GM12878 (cell line): ENCODE measurements around the gene DLG2. TPM values are rescaled to one million over a fixed set of nuclear protein-coding genes. Genes with fewer than 3 reads are reported as not detected.

ENCODE experiments used
- ATAC-seq: fragments of 200-7000 bp; cut with Tn5 transposase; 3 replicates; pipeline ENCODE4 v1.9.1; 2020; ENCODE audit warnings: mild to moderate bottlenecking, moderate library complexity
- BruUV-seq: library from RNA; stranded (reverse); fragments of 400-500 nt; replicated peaks from 2 replicates; lab custom pipeline; 2021; lab: Mats Ljungman, UMichigan
- CTCF ChIA-PET: fragments of 300-600 bp; sonication (Branson Sonifier 250); formaldehyde crosslinking; extraction: SDS; loops from one replicate; lab custom pipeline; 2021; ENCODE audit warnings: inconsistent platforms; lab: Yijun Ruan, JAX
- POLR2A ChIA-PET: fragments of 350-600 bp; formaldehyde crosslinking; extraction: SDS; loops from one replicate; lab custom pipeline; 2021; ENCODE audit warnings: inconsistent platforms; lab: Charles Lee
- RAD21 ChIA-PET: fragments of 300-600 bp; sonication (Branson Sonifier 250); formaldehyde crosslinking; loops from one replicate; lab custom pipeline; 2023; ENCODE audit warnings: antibody characterized with exemption; ENCODE audit not compliant: unreplicated experiment; lab: Charles Lee
- SMC1A ChIA-PET: fragments of 300-600 bp; sonication (Branson Sonifier 250); formaldehyde crosslinking; loops from one replicate; lab custom pipeline; 2023; ENCODE audit not compliant: unreplicated experiment, uncharacterized antibody; lab: Charles Lee
- DNase-seq: peaks from one replicate; pipeline ENCODE4 v3.0.0-alpha.2; 2011; ENCODE audit warnings: low read depth, low spot score
- FAIRE-seq: peaks from 3 replicates; lab custom pipeline; 2011; peaks lifted over from hg19 to GRCh38; lab: Jason Lieb, UNC
- H2AFZ ChIP-seq: 2 replicates; pipeline ENCODE4 v1.6.0; 2011; ENCODE audit warnings: low read depth, low read length, control low read depth; ENCODE audit not compliant: control insufficient read depth
- H3K27ac ChIP-seq: 2 replicates; pipeline ENCODE4 v1.5.1; 2011; ENCODE audit warnings: control low read depth; ENCODE audit not compliant: control insufficient read depth, insufficient read depth
- H3K27me3 ChIP-seq, 2 experiments: replicated peaks in 1 of 2; 2 replicates each; pipeline versions ENCODE4 v1.6.0 to v1.6.1; 2011; ENCODE audit warnings: low read length in 1 of 2; ENCODE audit not compliant: control insufficient read depth in 2 of 2, insufficient read depth in 2 of 2
- H3K36me3 ChIP-seq, 2 experiments: 2 replicates each; pipeline ENCODE4 v1.5.1; 2011; ENCODE audit warnings: low read length in 1 of 2; ENCODE audit not compliant: control insufficient read depth in 2 of 2, insufficient read depth in 2 of 2
- H3K4me1 ChIP-seq: 2 replicates; pipeline ENCODE4 v1.6.1; 2011; ENCODE audit warnings: mild to moderate bottlenecking, low read length, moderate library complexity, mixed read lengths; ENCODE audit not compliant: control insufficient read depth, insufficient read depth
- H3K4me2 ChIP-seq: 2 replicates; pipeline ENCODE4 v1.6.0; 2011; ENCODE audit warnings: control low read depth; ENCODE audit not compliant: control insufficient read depth, insufficient read depth
- H3K4me3 ChIP-seq: fragments of 200-600 bp; sonication (generic); 2 replicates; pipeline ENCODE4 v1.5.1; 2016
- H3K79me2 ChIP-seq: 2 replicates; pipeline ENCODE4 v1.6.0; 2011; ENCODE audit warnings: low read length; ENCODE audit not compliant: control insufficient read depth, insufficient read depth
- H3K9ac ChIP-seq: 2 replicates; pipeline ENCODE4 v1.8.0; 2011; ENCODE audit warnings: low read length, control low read depth, mixed read lengths; ENCODE audit not compliant: control insufficient read depth, insufficient read depth
- H3K9me3 ChIP-seq: replicated peaks from 3 replicates; pipeline ENCODE4 v1.5.1; 2011; ENCODE audit warnings: mild to moderate bottlenecking, low read length; ENCODE audit not compliant: control insufficient read depth, insufficient read depth
- H4K20me1 ChIP-seq: 2 replicates; pipeline ENCODE4 v1.6.0; 2011; ENCODE audit not compliant: control insufficient read depth, insufficient read depth
- CBFB ChIP-seq: IDR thresholded peaks from 2 replicates; pipeline ENCODE4 v1.6.1; 2016; ENCODE audit warnings: antibody characterized with exemption, low read depth
- CHD4 ChIP-seq: fragments of 200-600 bp; sonication (generic); IDR thresholded peaks from 2 replicates; pipeline ENCODE4 v1.6.1; 2016; ENCODE audit warnings: mild to moderate bottlenecking
- CTCF ChIP-seq, 3 experiments: IDR thresholded peaks in 2 of 3; conservative IDR thresholded peaks in 1 of 3; 2 replicates each; pipeline ENCODE4 v1.5.1; 2011; ENCODE audit warnings: low read depth in 3 of 3, low read length in 3 of 3, mild to moderate bottlenecking in 3 of 3, control low read depth in 2 of 3, moderate library complexity in 2 of 3, inconsistent platforms in 1 of 3, mixed read lengths in 1 of 3; ENCODE audit not compliant: control insufficient read depth in 2 of 3, insufficient read depth in 1 of 3; ENCODE audit errors: extremely low read depth in 1 of 3
- MTA2 ChIP-seq: fragments of 450-650 bp; IDR thresholded peaks from 2 replicates; pipeline ENCODE4 v1.6.1; 2016; ENCODE audit warnings: low read depth, mild to moderate bottlenecking, moderate library complexity
- POLR2A ChIP-seq: IDR thresholded peaks from 2 replicates; pipeline ENCODE4 v1.6.1; 2011; ENCODE audit warnings: low read depth, mild to moderate bottlenecking, low read length
- RAD21 ChIP-seq: IDR thresholded peaks from 2 replicates; pipeline ENCODE4 v1.6.1; 2011; ENCODE audit warnings: mild to moderate bottlenecking, low read depth, low read length, moderate library complexity; ENCODE audit not compliant: insufficient read depth
- SKIL ChIP-seq: fragments of 450-650 bp; IDR thresholded peaks from 2 replicates; pipeline ENCODE4 v1.6.1; 2017; ENCODE audit warnings: mild to moderate bottlenecking, low read depth, inconsistent platforms; ENCODE audit not compliant: poor library complexity, severe bottlenecking
- SMAD5 ChIP-seq: IDR thresholded peaks from 2 replicates; pipeline ENCODE4 v1.6.1; 2016; ENCODE audit warnings: antibody characterized with exemption, low read depth
- STAT1 ChIP-seq: fragments of 450-650 bp; conservative IDR thresholded peaks from 2 replicates; pipeline ENCODE4 v1.6.1; 2014; ENCODE audit warnings: antibody characterized with exemption, mild to moderate bottlenecking
- TARDBP ChIP-seq: IDR thresholded peaks from 2 replicates; pipeline ENCODE4 v1.6.1; 2016; ENCODE audit warnings: borderline replicate concordance
- ZNF622 ChIP-seq: fragments of 450-650 bp; IDR thresholded peaks from 2 replicates; pipeline ENCODE4 v1.6.1; 2017; ENCODE audit warnings: mild to moderate bottlenecking, inconsistent platforms
- WGBS: methylation state at CpG from one replicate; pipeline ENCODE4 v1.1.6; 2016; ENCODE audit warnings: low lambda C conversion rate; ENCODE audit not compliant: insufficient replicate concordance, insufficient coverage; ENCODE audit errors: missing lambda C conversion rate; 5-methylcytosine and 5-hydroxymethylcytosine counted together
- in situ Hi-C: fragments of 300-500 bp; cut with MboI; formaldehyde crosslinking; loops from 9 replicates; pipeline ENCODE4 v1.14.3; 2018; ENCODE audit warnings: mixed read lengths
- intact Hi-C: fragments of 100-400 bp; cut with micrococcal nuclease; formaldehyde crosslinking; loops from one replicate; pipeline ENCODE4 v1.14.2; 2022; ENCODE audit not compliant: unreplicated experiment
- polyA plus RNA-seq, 11 experiments: library from polyadenylated mRNA; depleted of rRNA in 4 of 11; unstranded in 6 of 11; stranded (reverse) in 5 of 11; fragments of >200 nt; fragmentation: Nextera tagmentation in 4 of 11; fragmentation: Illumina TruSeq in 1 of 11; extraction: Ambion mirVana in 4 of 11; extraction: Trizol in 1 of 11; gene quantifications; 1 replicate in 1 of 11; 2 replicates in 10 of 11; pipeline versions ENCODE4 v1.2.1 to v1.2.3, GENCODE V29; 2011 to 2016; ENCODE audit warnings: inconsistent platforms in 2 of 11, missing spikeins in 2 of 11, low read depth in 1 of 11
- total RNA-seq, 4 experiments: library from RNA; depleted of rRNA in 3 of 4; stranded (reverse); fragments of >200 nt in 3 of 4; fragmentation: Illumina TruSeq in 1 of 4; extraction: Trizol in 1 of 4; gene quantifications; 2 replicates each; pipeline versions ENCODE4 v1.2.1 to v1.2.3, GENCODE V29; 2013 to 2021

Gene DLG2
- total and polyA plus RNA-seq, 10 of the 15 experiments (the other 5 are each of a cell fraction or from before 2014, with no cell fraction given), result 0.09 to 0.98 (median 0.35) TPM

GRCh38 chr11:84993386-84993785 lies 633.8 kb downstream of the DLG2 start:
- H3K4me2 ChIP-seq, result no peak overlapping the region
- no peaks in the 10 kb centered on the region for H3K27me3 ChIP-seq
- H4K20me1 ChIP-seq, result no peaks in the 10 kb centered on the region
- TF ChIP-seq POLR2A (no peak), CTCF (IDR thresholded peaks at IDR 0.05 in 2 of 3, conservative IDR thresholded peaks at IDR 0.05 in 1 of 3; ENCODE audit: control insufficient read depth in 2 of 3, extremely low read depth in 1 of 3, insufficient read depth in 1 of 3, low read depth in 3 of 3, low read length in 3 of 3) (peak; percentile 19 to 30 (median 22); a peak in 3 of 6 replicates), RAD21 (0 out of 2 replicates have a peak, but pooled peaks have one; percentile 6)
- in situ Hi-C loops, result no loop called here
- H3K4me1 ChIP-seq, result no peaks in the 10 kb centered on the region
- ChIA-PET RAD21 (no interaction called here), POLR2A (no interaction called here), SMC1A (interaction anchor here (0.6 to 1.5 kb wide), 2 partner anchors 8 to 130 kb away, joined by 3 to 4 read pairs; no protein-coding TSS in a partner anchor), CTCF (interaction anchor here (0.5 to 0.6 kb wide), 2 partner anchors 196 to 248 kb away, joined by 3 to 4 read pairs; no protein-coding TSS in a partner anchor)
- H3K4me3 ChIP-seq, result no peak overlapping the region
- H3K9me3 ChIP-seq, result no peaks in the 10 kb centered on the region
- no peak overlapping the region for H3K9ac ChIP-seq
- FAIRE-seq (no peak), DNase-seq (no peak), ATAC-seq (peak; percentile 53; the same call in 1 of the 3 replicates)
- WGBS, result 13% methylated on average over 4 of the region's 4 CpGs
- intact Hi-C loops, result no loop called here
- H3K36me3 ChIP-seq, result no peaks in the 10 kb centered on the region
- H2AFZ ChIP-seq, result no peak overlapping the region
- no TSS peak for BruUV-seq
- H3K79me2 ChIP-seq, result no peaks in the 10 kb centered on the region
- no peak overlapping the region for H3K27ac ChIP-seq

GRCh38 chr11:84990141-84990540 lies 637.0 kb downstream of the DLG2 start:
- ATAC-seq (no peak), FAIRE-seq (no peak), DNase-seq (no peak)
- Histone ChIP-seq H3K4me1 (no peaks in the 10 kb centered on the region), H3K9ac (no peak overlapping the region), H3K9me3 (no peaks in the 10 kb centered on the region), H3K4me3 (no peak overlapping the region), H3K4me2 (no peak overlapping the region), H4K20me1 (no peaks in the 10 kb centered on the region), H3K79me2 (no peaks in the 10 kb centered on the region), H3K27ac (no peak overlapping the region), H3K27me3 (no peaks in the 10 kb centered on the region), H2AFZ (no peak overlapping the region), H3K36me3 (no peaks in the 10 kb centered on the region)
- in situ Hi-C loops (no loop called here), intact Hi-C loops (no loop called here)
- SMC1A ChIA-PET, result interaction anchor here (1.4 kb wide), 1 partner anchor 18 kb away, joined by 3 read pairs; no protein-coding TSS in a partner anchor
- RAD21 ChIA-PET, result no interaction called here
- no TSS peak for BruUV-seq
- TF ChIP-seq MTA2 (no peak), SKIL (no peak), ZNF622 (no peak), CBFB (no peak), TARDBP (no peak), SMAD5 (no peak), CHD4 (no peak), STAT1 (no peak)
- POLR2A ChIA-PET, result no interaction called here
- WGBS, result 11% methylated on average over 3 of the region's 3 CpGs
- CTCF ChIA-PET, result no interaction called here
